GM06990 (cell line): ENCODE results near the gene MUSTN1.
A peak's percentile ranks its signal among the peaks of the same experiment; 100 is the strongest.

Experiments
- DNase-seq: peaks from one replicate; pipeline ENCODE4 v3.0.0-alpha.2; 2011; ENCODE audit not compliant: insufficient read length; ENCODE audit errors: extremely low read depth
- H3K27me3 ChIP-seq: replicated peaks from 2 replicates; pipeline ENCODE4 v1.6.0; 2011; ENCODE audit warnings: low read length; ENCODE audit not compliant: control insufficient read depth, insufficient read depth
- H3K36me3 ChIP-seq: 2 replicates; pipeline ENCODE4 v1.5.1; 2011; ENCODE audit warnings: low read length; ENCODE audit not compliant: control insufficient read depth, insufficient read depth
- H3K4me3 ChIP-seq: replicated peaks from 2 replicates; pipeline ENCODE4 v1.5.1; 2011; ENCODE audit warnings: low read depth, mild to moderate bottlenecking, control low read depth, low read length
- TF ChIP-seq, protein P1 (sequence below): IDR thresholded peaks from 2 replicates; pipeline ENCODE4 v1.5.1; 2011; ENCODE audit warnings: low read length, control low read depth, mild to moderate bottlenecking, inconsistent platforms; ENCODE audit not compliant: insufficient read depth, poor library complexity, severe bottlenecking

The MUSTN1 gene

DNA sequence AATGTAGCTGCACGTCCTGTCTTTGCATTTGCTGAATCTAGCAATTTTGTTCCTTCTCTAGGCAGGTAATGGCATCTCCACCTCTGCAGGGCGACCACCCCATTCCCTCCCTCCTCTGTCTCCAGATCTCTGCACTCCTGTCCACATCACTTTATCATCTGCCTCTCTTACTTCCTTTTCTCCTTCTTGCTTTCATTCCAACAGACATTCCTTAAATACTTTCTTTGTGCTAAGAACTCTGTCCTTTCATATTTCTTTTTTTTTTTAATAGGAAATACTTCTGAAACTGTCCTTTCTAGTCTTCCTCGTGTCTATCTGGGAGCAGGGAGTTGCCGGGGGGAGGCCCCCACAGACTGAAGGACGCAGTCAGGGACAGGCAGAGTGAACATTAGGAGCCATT is 33.0 kb downstream of the MUSTN1 start:
- no peaks in the 10 kb centered on the region for H3K36me3 ChIP-seq
- H3K27me3 ChIP-seq = no peaks in the 10 kb centered on the region
- TF ChIP-seq, protein P1, sequence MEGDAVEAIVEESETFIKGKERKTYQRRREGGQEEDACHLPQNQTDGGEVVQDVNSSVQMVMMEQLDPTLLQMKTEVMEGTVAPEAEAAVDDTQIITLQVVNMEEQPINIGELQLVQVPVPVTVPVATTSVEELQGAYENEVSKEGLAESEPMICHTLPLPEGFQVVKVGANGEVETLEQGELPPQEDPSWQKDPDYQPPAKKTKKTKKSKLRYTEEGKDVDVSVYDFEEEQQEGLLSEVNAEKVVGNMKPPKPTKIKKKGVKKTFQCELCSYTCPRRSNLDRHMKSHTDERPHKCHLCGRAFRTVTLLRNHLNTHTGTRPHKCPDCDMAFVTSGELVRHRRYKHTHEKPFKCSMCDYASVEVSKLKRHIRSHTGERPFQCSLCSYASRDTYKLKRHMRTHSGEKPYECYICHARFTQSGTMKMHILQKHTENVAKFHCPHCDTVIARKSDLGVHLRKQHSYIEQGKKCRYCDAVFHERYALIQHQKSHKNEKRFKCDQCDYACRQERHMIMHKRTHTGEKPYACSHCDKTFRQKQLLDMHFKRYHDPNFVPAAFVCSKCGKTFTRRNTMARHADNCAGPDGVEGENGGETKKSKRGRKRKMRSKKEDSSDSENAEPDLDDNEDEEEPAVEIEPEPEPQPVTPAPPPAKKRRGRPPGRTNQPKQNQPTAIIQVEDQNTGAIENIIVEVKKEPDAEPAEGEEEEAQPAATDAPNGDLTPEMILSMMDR = no peak
- H3K4me3 ChIP-seq = no peak overlapping the region
- no peak for DNase-seq

DNA sequence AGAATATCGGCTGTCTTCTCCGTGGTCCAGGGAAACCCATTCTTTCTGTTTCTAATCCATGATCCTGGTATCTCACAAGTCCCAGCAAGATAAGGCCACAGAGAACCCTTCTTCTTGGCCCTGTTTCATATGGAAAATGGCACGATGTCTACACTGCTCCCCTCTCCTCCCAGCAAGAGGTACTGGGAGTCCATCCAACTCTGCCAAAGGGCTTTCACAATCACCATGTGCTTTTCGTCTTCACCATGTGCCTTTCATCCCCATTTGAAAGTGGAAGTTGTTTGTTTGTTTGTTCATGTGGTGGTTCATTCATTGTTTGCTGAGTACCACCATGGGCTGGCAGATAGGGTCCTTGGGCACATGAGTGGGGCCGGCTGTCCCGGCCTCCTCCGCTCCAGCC is 34.7 kb downstream of the MUSTN1 start:
- DNase-seq = no peak
- no peaks in the 10 kb centered on the region for H3K36me3 ChIP-seq
- H3K4me3 ChIP-seq = no peak overlapping the region
- H3K27me3 ChIP-seq = no peaks in the 10 kb centered on the region
- TF ChIP-seq, protein P1 = no peak

DNA sequence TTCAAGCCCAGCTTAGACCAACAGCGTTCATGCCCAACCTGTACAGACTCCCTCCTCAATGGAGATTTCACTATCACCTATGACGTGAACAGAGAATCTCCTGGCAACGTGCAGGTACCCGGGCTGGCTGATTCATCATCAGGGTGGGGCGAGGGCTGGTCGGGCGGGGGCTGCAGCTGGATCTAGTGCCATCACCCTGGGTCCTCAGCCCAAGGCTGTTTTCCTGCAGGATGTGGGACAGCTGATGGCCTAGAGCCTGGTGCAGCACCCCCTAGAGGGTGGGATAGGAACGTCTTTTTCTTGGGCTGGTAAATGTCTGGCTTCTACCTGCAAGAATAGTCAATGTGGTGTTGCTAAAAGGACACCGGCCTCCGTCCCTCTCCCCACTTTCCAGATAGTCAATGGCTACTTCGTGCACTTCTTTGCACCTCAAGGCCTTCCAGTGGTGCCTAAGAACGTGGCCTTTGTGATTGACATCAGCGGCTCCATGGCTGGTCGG is 35.8 kb downstream of the MUSTN1 start:
- Histone ChIP-seq H3K27me3 (no peaks in the 10 kb centered on the region), H3K36me3 (no peaks in the 10 kb centered on the region), H3K4me3 (no peak overlapping the region)
- no peak for DNase-seq
- TF ChIP-seq, protein P1 = peak; percentile 73

GRCh38 chr3:52798376-52798977 is 36.3 kb downstream of the MUSTN1 start:
- TF ChIP-seq, protein P1 = no peak
- Histone ChIP-seq H3K27me3 (no peaks in the 10 kb centered on the region), H3K36me3 (no peaks in the 10 kb centered on the region), H3K4me3 (no peak overlapping the region)
- no peak for DNase-seq

DNA sequence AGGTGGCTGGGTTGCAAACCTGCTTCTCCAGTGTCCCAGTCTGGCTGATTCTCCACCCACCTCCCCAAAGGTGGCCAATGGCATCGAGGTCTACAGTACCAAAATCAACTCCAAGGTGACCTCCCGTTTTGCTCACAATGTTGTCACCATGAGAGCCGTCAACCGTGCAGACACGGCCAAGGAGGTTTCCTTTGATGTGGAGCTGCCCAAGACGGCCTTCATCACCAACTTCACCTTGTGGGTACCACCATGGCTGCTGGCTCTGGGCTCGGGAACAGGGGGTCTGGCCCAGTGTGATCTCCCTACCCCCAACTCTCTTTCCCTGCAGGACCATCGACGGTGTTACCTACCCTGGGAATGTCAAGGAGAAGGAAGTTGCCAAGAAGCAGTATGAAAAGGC is 38.4 kb downstream of the MUSTN1 start:
- TF ChIP-seq, protein P1 = no peak
- no peaks in the 10 kb centered on the region; the same call in 1 of the 2 replicates for H3K27me3 ChIP-seq
- no peak overlapping the region for H3K4me3 ChIP-seq
- no peaks in the 10 kb centered on the region for H3K36me3 ChIP-seq
- DNase-seq = no peak
